Measurements from ENCODE around the gene ZNF791.

DNA sequence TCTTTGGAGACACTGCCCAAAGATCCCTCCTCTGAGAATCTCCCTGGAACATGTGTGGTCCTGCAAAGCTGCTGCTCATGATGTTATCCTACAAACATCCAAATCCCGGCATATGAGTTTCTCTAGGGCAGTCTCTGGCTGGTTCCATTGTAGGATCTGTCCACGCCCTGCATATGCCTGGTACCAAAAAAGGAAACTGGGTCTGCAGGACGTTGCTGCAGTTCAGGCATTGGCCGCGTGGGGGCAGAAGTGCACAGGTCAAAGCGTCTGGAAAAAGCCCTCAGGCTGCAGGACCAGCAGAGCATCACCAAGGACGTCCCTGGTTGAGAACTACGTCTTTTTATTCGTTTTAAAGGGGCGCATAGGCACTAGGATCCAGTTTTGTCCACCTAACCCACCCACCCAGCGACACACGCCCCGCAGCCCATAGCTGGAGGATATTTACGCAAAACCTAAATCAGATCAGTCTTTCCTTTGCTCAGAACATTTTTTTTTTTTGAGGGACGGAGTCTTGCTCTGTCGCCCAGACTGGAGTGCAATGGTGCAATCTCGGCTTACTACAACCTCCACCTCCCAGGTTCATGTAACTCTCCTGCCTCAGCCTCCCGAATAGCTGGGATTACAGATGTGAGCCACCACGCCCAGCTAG lies 46.6 kb upstream of the ZNF791 start:
- TF ChIP-seq HNF4G (IDR thresholded peaks at IDR 0.05) = no peak
- TF ChIP-seq, protein P1, sequence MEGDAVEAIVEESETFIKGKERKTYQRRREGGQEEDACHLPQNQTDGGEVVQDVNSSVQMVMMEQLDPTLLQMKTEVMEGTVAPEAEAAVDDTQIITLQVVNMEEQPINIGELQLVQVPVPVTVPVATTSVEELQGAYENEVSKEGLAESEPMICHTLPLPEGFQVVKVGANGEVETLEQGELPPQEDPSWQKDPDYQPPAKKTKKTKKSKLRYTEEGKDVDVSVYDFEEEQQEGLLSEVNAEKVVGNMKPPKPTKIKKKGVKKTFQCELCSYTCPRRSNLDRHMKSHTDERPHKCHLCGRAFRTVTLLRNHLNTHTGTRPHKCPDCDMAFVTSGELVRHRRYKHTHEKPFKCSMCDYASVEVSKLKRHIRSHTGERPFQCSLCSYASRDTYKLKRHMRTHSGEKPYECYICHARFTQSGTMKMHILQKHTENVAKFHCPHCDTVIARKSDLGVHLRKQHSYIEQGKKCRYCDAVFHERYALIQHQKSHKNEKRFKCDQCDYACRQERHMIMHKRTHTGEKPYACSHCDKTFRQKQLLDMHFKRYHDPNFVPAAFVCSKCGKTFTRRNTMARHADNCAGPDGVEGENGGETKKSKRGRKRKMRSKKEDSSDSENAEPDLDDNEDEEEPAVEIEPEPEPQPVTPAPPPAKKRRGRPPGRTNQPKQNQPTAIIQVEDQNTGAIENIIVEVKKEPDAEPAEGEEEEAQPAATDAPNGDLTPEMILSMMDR (IDR thresholded peaks at IDR 0.05; ENCODE audit: low read depth, low read length, missing input control) = peak; percentile 99
- TF ChIP-seq ZBTB33 (IDR thresholded peaks at IDR 0.05) = no peak
- TF ChIP-seq TAF1 (conservative IDR thresholded peaks at IDR 0.05) = no peak
- TF ChIP-seq RAD21 (IDR thresholded peaks at IDR 0.05) = peak; percentile 95 to 98
- no peak for TF ChIP-seq ATF3 (IDR thresholded peaks at IDR 0.05)
- TF ChIP-seq HNF4A (conservative IDR thresholded peaks at IDR 0.05) = no peak
